HG03571 (cell line): Measurements from ENCODE around the gene ARSK.

Experiments
- ATAC-seq: cut with Tn5 transposase; IDR thresholded peaks from one replicate; pipeline ENCODE4 v1.9.1; 2021; ENCODE audit not compliant: unreplicated experiment

The ARSK gene

DNA sequence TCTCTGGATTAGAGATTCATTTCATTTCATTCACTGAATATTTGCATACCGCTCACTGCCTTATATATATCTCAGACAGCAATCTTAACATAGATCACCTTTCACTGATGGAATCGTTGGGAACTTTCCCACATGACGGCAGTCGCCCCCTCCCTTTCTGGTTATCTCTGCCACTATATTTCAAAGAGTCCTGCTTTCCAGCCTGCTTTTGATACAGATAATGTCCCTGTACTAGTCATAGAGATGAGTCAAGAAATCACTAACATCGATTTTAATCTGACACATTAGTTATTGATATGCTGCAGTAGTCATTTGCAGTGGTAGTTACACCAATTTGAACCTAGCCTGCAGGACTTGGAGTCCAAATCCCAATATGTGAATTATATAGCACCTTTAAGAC is 8.5 kb downstream of the ARSK start:
- no peak for ATAC-seq

GRCh38 chr5:95564450-95564849 is 9.5 kb downstream of the ARSK start:
- no peak for ATAC-seq

DNA sequence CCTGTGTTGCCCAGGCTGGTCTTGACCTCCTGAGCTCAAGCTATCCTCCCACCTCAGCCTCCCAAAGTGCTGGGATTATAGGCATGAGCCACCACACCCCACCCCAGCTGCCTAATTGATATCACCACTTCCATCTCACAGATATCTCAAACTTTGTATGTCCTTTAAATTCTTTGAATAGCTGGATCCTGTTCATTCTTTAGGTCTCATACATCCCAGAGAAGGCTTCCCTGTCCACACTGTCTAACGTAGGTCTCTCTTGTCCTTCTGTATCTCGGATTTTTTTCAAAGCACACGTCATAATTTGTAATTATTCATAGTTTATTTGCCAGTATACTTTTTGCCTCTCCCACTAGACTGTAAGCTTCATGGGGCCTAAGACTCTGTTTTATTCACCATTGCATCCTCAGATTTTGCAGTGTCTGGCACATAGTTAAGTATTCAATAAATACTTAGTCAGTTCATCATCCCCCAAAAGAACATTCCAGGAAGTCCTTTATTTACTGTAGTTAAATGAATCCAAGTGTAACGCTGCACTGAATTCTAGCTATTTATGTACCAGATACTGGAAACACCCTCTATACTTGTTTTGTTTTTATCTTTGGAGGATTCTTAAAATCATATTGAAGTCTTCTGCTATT is 10.5 kb downstream of the ARSK start:
- no peak for ATAC-seq

DNA sequence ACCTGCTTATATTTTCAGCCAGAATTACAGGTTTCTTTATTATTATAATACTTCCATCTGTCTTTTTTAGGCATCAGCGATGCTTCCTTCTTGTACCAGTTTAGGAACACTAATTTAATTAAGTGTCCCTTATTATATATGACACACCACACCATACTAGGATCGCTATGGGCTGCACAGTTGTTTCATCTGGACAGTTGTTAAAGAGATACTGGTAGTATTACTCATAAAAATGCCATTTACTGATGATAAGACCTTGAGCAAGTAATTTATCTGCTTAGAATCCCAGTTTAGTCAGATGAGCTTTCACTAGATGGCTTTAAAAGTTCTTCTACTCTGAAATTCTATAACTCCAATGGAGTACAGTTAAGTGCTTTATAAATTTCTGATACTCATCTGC is 17.1 kb downstream of the ARSK start:
- no peak for ATAC-seq

GRCh38 chr5:95581576-95581975 is 26.7 kb downstream of the ARSK start:
- ATAC-seq, result no peak

DNA sequence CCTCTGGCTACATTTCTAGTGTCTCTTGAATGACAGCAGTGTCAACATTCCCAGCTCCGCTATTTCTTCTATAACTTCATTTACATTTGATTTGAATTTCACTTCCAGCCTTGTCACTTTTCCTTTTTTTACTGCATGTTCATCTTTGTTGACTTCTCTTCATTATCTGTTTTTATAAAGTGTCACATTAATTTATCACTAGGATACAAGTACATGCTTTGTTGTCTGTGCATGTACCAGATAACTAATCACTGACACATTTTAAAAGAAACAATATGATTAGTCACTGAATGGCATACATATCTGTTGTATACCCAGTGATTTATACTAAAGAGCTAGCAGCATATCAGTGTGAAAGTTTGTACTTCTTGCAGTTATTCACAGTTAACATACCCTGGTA is 29.1 kb downstream of the ARSK start:
- no peak for ATAC-seq

DNA sequence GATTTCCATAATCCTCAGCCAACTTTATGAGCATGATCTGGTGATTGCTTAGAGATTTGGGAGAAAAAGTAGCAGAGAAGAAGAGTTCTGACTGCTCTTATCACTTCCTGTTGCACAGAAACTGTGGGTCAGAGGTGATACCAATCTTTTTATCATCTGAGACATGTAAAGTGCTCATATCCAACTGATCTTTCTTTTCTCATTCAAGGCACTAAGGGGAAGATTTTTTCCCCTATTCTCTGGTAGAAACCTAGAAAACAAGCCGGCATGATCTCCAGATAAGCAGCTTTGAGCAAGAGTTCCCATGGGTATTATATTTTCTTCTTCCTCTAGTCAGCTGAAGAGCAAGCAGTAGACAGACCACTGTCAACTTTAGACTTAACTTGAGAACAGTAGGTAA is 36.0 kb downstream of the ARSK start:
- no peak for ATAC-seq

DNA sequence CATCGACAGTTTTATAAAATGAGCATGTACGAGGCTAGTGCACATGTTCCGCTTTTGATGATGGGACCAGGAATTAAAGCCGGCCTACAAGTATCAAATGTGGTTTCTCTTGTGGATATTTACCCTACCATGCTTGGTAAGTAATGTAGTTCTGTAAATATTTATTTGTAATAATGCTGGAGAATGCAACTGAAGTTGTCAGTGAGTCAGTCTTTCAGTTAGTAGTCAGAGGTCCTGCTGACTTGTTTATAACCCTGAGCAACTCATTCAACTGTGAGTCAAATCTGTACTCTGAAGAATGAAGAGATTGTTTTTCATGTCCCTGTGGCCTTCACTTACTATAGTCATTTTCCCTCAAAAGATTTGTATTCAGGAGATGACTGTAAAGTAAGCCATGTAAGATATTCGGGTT is 36.6 kb downstream of the ARSK start:
- peak; percentile 49 for ATAC-seq

GRCh38 chr5:95595289-95595931 is 40.5 kb downstream of the ARSK start:
- ATAC-seq, result no peak

- ATAC-seq, result no peak
Observed at GRCh38 chr5:95599252-95599651, 44.4 kb downstream of the ARSK start.

- ATAC-seq, result no peak
Observed at GRCh38 chr5:95600557-95600956, 45.7 kb downstream of the ARSK start.

GRCh38 chr5:95605786-95606185 is 50.9 kb downstream of the ARSK start:
- no peak for ATAC-seq

- no peak for ATAC-seq
Observed at GRCh38 chr5:95606419-95606818, 51.5 kb downstream of the ARSK start.

GRCh38 chr5:95609711-95610110 is 54.8 kb downstream of the ARSK start:
- ATAC-seq, result no peak

- no peak for ATAC-seq
Observed at GRCh38 chr5:95610546-95610945, 55.6 kb downstream of the ARSK start.

GRCh38 chr5:95611396-95611795 is 56.5 kb downstream of the ARSK start:
- ATAC-seq, result no peak

GRCh38 chr5:95613514-95613913 is 58.6 kb downstream of the ARSK start:
- ATAC-seq, result no peak

DNA sequence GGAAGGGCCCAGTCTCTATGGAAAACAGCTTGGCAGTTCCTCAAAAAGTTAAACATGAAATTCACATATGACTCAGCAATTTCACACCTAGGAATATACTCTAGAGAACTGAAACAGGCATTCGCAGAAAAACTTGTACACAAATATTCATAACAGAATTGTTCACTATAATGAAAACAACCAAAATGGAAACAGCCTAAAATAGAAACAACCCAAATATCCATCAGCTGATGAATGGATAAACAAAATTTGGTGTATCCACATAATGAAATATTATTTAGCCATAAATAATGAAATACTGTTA is 60.2 kb downstream of the ARSK start:
- ATAC-seq, result peak; percentile 43

GRCh38 chr5:95617057-95617456 is 62.2 kb downstream of the ARSK start:
- ATAC-seq, result no peak

DNA sequence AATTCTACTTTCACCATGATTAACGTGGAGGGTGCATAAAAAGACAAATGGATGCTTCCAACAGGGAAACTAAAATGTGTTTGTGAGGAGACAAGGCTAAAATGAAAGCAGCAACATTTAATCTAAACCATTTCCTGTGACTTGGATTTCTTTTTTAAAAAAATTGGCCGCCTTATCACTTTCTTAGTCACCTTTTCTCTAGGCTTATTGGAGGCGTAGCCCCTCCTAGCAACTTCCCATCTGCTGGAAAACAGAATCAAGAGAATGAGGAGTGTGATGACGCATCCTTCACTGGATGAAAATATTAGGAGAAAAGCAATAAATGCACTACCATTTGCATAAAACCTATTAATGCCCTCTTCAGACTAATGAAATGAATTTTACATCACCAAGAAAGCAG is 64.2 kb downstream of the ARSK start:
- ATAC-seq, result no peak

- no peak for ATAC-seq
Observed at GRCh38 chr5:95619514-95620029, 64.7 kb downstream of the ARSK start.

DNA sequence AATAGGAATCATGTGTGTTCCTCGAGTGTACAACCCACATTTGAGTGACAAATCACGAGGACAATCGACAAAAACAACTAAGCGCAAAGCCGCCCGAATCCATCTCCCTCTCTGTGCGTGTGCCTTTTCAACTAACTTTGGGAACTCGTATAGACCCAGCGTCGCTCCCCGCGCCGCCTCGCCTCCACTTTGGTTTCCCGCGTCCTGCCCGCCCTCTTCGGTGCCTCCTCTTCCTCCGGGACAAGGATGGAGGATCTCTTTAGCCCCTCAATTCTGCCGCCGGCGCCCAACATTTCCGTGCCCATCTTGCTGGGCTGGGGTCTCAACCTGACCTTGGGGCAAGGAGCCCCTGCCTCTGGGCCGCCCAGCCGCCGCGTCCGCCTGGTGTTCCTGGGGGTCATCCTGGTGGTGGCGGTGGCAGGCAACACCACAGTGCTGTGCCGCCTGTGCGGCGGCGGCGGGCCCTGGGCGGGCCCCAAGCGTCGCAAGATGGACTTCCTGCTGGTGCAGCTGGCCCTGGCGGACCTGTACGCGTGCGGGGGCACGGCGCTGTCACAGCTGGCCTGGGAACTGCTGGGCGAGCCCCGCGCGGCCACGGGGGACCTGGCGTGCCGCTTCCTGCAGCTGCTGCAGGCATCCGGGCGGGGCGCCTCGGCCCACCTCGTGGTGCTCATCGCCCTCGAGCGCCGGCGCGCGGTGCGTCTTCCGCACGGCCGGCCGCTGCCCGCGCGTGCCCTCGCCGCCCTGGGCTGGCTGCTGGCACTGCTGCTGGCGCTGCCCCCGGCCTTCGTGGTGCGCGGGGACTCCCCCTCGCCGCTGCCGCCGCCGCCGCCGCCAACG is 65.3 kb downstream of the ARSK start, which contains the start of gene GPR150:
Gene GPR150 (plus strand): TSS at position 58 of the 840 bp plus-strand sequence. CDS start 189 bp downstream, at position 247.
- ATAC-seq, result peak; percentile 67
